Panc1 (cell line): Measurements from ENCODE around the gene TMEM45A. TPM values are rescaled to one million over a fixed set of nuclear protein-coding genes. Genes with fewer than 3 reads are reported as not detected.

Experiments
- ATAC-seq: fragments of 200-7000 bp; cut with Tn5 transposase; 2 replicates; pipeline ENCODE4 v1.9.1; 2020; ENCODE audit warnings: mild to moderate bottlenecking, moderate library complexity
- BruUV-seq: library from RNA; stranded (reverse); fragments of 400-500 nt; replicated peaks from 2 replicates; lab custom pipeline; 2021; lab: Mats Ljungman, UMichigan
- CTCF ChIA-PET: fragments of 300-600 bp; sonication (Branson Sonifier 250); formaldehyde crosslinking; loops from one replicate; lab custom pipeline; 2022; ENCODE audit warnings: antibody characterized with exemption; lab: Charles Lee
- POLR2A ChIA-PET: fragments of 300-600 bp; sonication (Branson Sonifier 250); formaldehyde crosslinking; loops from one replicate; lab custom pipeline; 2022; ENCODE audit warnings: antibody characterized with exemption; lab: Charles Lee
- DNase-seq: peaks from one replicate; pipeline ENCODE4 v3.0.0-alpha.2; 2010; ENCODE audit warnings: low read depth, low spot score
- H3K27ac ChIP-seq: 2 replicates; pipeline ENCODE4 v1.5.1; 2011; ENCODE audit warnings: mild to moderate bottlenecking, low read length, inconsistent platforms
- H3K27me3 ChIP-seq: fragments of 200-500 bp; sonication (Bioruptor generic); 2 replicates; pipeline ENCODE4 v1.6.0; 2014; ENCODE audit warnings: low read length, inconsistent platforms; ENCODE audit not compliant: control insufficient read depth, insufficient read depth
- H3K36me3 ChIP-seq: fragments of 200-500 bp; sonication (Bioruptor generic); 2 replicates; pipeline ENCODE4 v1.5.1; 2014; ENCODE audit warnings: inconsistent platforms, mild to moderate bottlenecking, low read length, moderate library complexity; ENCODE audit not compliant: control insufficient read depth, insufficient read depth
- H3K4me1 ChIP-seq: 2 replicates; pipeline ENCODE4 v1.5.1; 2011; ENCODE audit warnings: inconsistent platforms, mild to moderate bottlenecking, low read length, moderate library complexity; ENCODE audit not compliant: control insufficient read depth, insufficient read depth
- H3K4me3 ChIP-seq, 2 experiments: 2 replicates each; pipeline ENCODE4 v1.5.1; 2011 to 2012; ENCODE audit warnings: low read depth in 2 of 2, low read length in 2 of 2, mild to moderate bottlenecking in 2 of 2, inconsistent platforms in 1 of 2, moderate library complexity in 1 of 2
- H3K9me3 ChIP-seq: fragments of 200-500 bp; sonication (Bioruptor generic); 2 replicates; pipeline ENCODE4 v1.5.1; 2014; ENCODE audit warnings: low read depth, mild to moderate bottlenecking, inconsistent platforms, low read length, moderate library complexity; ENCODE audit not compliant: control insufficient read depth, insufficient read depth
- POLR2AphosphoS5 ChIP-seq: IDR thresholded peaks from 2 replicates; pipeline ENCODE4 v1.6.1; 2012; ENCODE audit warnings: mild to moderate bottlenecking, low read depth, low read length, moderate library complexity
- REST ChIP-seq, 2 experiments: IDR thresholded peaks; 2 replicates each; pipeline ENCODE4 v1.6.1; 2011 to 2012; ENCODE audit warnings: low read depth in 2 of 2, control low read depth in 1 of 2, low read length in 1 of 2, mild to moderate bottlenecking in 1 of 2, moderate library complexity in 1 of 2; ENCODE audit not compliant: insufficient read depth in 1 of 2
- SIN3A ChIP-seq: IDR thresholded peaks from 2 replicates; pipeline ENCODE4 v1.6.1; 2012; ENCODE audit warnings: low read depth, mild to moderate bottlenecking, low read length, moderate library complexity, borderline replicate concordance; ENCODE audit not compliant: insufficient read depth
- TCF7L2 ChIP-seq: IDR thresholded peaks from 2 replicates; pipeline ENCODE4 v1.6.1; 2011; ENCODE audit warnings: mild to moderate bottlenecking, low read depth, low read length, inconsistent platforms
- in situ Hi-C: cut with HindIII; loops from 2 replicates; pipeline ENCODE4 v1.10.0; 2016; ENCODE audit warnings: low sequenced_read_pairs, low pct_unique_long_range_greater_than_20kb
- intact Hi-C: fragments of 100-400 bp; cut with micrococcal nuclease; formaldehyde crosslinking; loops from one replicate; pipeline ENCODE4 v1.10.0; 2022; ENCODE audit not compliant: unreplicated experiment
- total RNA-seq: library from RNA; stranded (reverse); gene quantifications from one replicate; pipeline ENCODE4 v1.2.1, GENCODE V29; 2021; ENCODE audit not compliant: unreplicated experiment
- TF ChIP-seq, protein P1 (sequence below): fragments of 450-650 bp; IDR thresholded peaks from 2 replicates; pipeline ENCODE4 v1.5.1; 2017; ENCODE audit warnings: mild to moderate bottlenecking

Gene TMEM45A
- total RNA-seq, 1 experiment from 2014 or later, result 8.6 TPM

DNA sequence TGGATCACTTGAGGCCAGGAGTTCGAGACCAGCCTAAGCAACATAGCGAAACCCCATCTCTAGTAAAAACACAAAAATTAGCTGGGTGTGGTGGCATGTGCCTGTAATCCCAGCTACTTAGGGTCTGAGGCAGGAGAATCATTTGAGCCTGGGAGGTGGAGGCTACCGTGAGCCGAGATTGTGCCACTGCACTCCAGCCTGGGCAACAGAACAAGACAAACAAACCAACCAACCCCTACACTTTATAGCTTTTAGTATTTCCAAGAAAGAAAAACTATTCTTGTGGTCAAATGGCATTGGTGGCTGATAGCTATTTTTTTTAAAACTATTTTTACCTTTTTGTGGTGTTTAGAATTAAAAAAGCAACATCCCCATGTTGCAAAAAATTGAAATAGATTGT is 7.2 kb downstream of the TMEM45A start:
- intact Hi-C loops (no loop called here), in situ Hi-C loops (no loop called here)
- TF ChIP-seq TCF7L2, result no peak
- no peak for TF ChIP-seq REST (IDR thresholded peaks at IDR 0.05; ENCODE audit: insufficient read depth in 1 of 2, low read depth in 2 of 2, low read length in 1 of 2)
- no peaks in the 10 kb centered on the region; the same call in 1 of the 2 replicates for H3K27me3 ChIP-seq
- no peak for ATAC-seq
- no peaks in the 10 kb centered on the region for H3K9me3 ChIP-seq
- no peak overlapping the region for H3K27ac ChIP-seq
- no TSS peak for BruUV-seq
- no peak for DNase-seq
- no peaks in the 10 kb centered on the region for H3K36me3 ChIP-seq
- no peak overlapping the region for H3K4me3 ChIP-seq
- H3K4me1 ChIP-seq, result 0 out of 2 replicates have a peak, but pooled peaks cover 3% of the 10 kb centered on the region
- ChIA-PET CTCF (no interaction called here), POLR2A (no interaction called here)

- no peak overlapping the region for H3K4me3 ChIP-seq
- no peaks in the 10 kb centered on the region for H3K36me3 ChIP-seq
- DNase-seq, result no peak
- POLR2A ChIA-PET, result no interaction called here
- in situ Hi-C loops, result no loop called here
- TF ChIP-seq TCF7L2 (no peak), POLR2AphosphoS5 (no peak), REST (IDR thresholded peaks at IDR 0.05; ENCODE audit: insufficient read depth in 1 of 2, low read depth in 2 of 2, low read length in 1 of 2) (no peak), SIN3A (no peak)
- TF ChIP-seq, protein P1, sequence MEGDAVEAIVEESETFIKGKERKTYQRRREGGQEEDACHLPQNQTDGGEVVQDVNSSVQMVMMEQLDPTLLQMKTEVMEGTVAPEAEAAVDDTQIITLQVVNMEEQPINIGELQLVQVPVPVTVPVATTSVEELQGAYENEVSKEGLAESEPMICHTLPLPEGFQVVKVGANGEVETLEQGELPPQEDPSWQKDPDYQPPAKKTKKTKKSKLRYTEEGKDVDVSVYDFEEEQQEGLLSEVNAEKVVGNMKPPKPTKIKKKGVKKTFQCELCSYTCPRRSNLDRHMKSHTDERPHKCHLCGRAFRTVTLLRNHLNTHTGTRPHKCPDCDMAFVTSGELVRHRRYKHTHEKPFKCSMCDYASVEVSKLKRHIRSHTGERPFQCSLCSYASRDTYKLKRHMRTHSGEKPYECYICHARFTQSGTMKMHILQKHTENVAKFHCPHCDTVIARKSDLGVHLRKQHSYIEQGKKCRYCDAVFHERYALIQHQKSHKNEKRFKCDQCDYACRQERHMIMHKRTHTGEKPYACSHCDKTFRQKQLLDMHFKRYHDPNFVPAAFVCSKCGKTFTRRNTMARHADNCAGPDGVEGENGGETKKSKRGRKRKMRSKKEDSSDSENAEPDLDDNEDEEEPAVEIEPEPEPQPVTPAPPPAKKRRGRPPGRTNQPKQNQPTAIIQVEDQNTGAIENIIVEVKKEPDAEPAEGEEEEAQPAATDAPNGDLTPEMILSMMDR, result no peak
- 0 out of 2 replicates have a peak, but pooled peaks cover 3% of the 10 kb centered on the region for H3K4me1 ChIP-seq
- no peak for ATAC-seq
- BruUV-seq, result no TSS peak
- CTCF ChIA-PET, result no interaction called here
- peaks cover 3% of the 10 kb centered on the region; the same call in 1 of the 2 replicates for H3K27me3 ChIP-seq
- H3K27ac ChIP-seq, result no peak overlapping the region
- no peaks in the 10 kb centered on the region for H3K9me3 ChIP-seq
- intact Hi-C loops, result no loop called here
These were observed 8.0 kb downstream of the TMEM45A start for GRCh38 chr3:100500320-100500880.
